K562 (cell line): ENCODE measurements around the gene PIGC. TPM values are rescaled to one million over a fixed set of nuclear protein-coding genes. Genes with fewer than 3 reads are reported as not detected.

Experiments
- ARID2 ChIP-seq: fragments of 450-650 bp; IDR thresholded peaks from 2 replicates; pipeline ENCODE4 v1.6.1; 2017; ENCODE audit warnings: antibody characterized with exemption, mild to moderate bottlenecking
- BRCA1 ChIP-seq, 2 experiments: fragments of 450-650 bp in 1 of 2; sonication (generic) in 1 of 2; formaldehyde crosslinking in 1 of 2; IDR thresholded peaks; 2 replicates each; pipeline versions ENCODE4 v1.5.0 to v1.6.1; 2017 to 2020; ENCODE audit warnings: mild to moderate bottlenecking in 1 of 2, missing genetic modification reagents in 1 of 2
- CHD4 ChIP-seq: fragments of 200-600 bp; sonication (generic); IDR thresholded peaks from 3 replicates; pipeline ENCODE4 v1.6.1; 2012; ENCODE audit warnings: low read depth, mild to moderate bottlenecking, mixed read lengths, low read length, inconsistent platforms; ENCODE audit not compliant: insufficient read depth, insufficient replicate concordance, poor library complexity, severe bottlenecking
- CTBP1 ChIP-seq: fragments of 450-650 bp; IDR thresholded peaks from 2 replicates; pipeline ENCODE4 v1.6.1; 2016; ENCODE audit warnings: borderline replicate concordance
- DEAF1 ChIP-seq: fragments of 450-650 bp; formaldehyde crosslinking; IDR thresholded peaks from 2 replicates; pipeline ENCODE4 v1.4.0; 2020; ENCODE audit warnings: mild to moderate bottlenecking, moderate library complexity
- FOXA3 ChIP-seq, 2 experiments: fragments of 450-650 bp in 1 of 2; sonication (generic) in 1 of 2; formaldehyde crosslinking; IDR thresholded peaks in 1 of 2; conservative IDR thresholded peaks in 1 of 2; 2 replicates each; pipeline versions ENCODE4 v1.4.0 to v1.8.0; 2020 to 2022; ENCODE audit warnings: mild to moderate bottlenecking in 2 of 2, missing genetic modification reagents in 1 of 2
- HDAC6 ChIP-seq: IDR thresholded peaks from 2 replicates; pipeline ENCODE4 v1.6.1; 2012; ENCODE audit warnings: low read depth, mild to moderate bottlenecking, control low read depth, inconsistent platforms, low read length, moderate library complexity
- REST ChIP-seq, 2 experiments: fragments of 450-650 bp; formaldehyde crosslinking in 1 of 2; IDR thresholded peaks; 2 replicates each; pipeline versions ENCODE4 v1.4.0 to v1.6.1; 2014 to 2020; ENCODE audit warnings: mild to moderate bottlenecking in 2 of 2, borderline replicate concordance in 1 of 2, low read depth in 1 of 2
- ZNF212 ChIP-seq: fragments of 450-650 bp; formaldehyde crosslinking; IDR thresholded peaks from 2 replicates; pipeline ENCODE4 v1.4.0; 2020; ENCODE audit warnings: mild to moderate bottlenecking
- polyA plus RNA-seq, 8 experiments: library from polyadenylated mRNA; depleted of rRNA in 4 of 8; stranded (reverse) in 5 of 8; unstranded in 3 of 8; fragments of >200 nt; fragmentation: Nextera tagmentation in 2 of 8; fragmentation: Illumina TruSeq in 1 of 8; extraction: Ambion mirVana in 2 of 8; extraction: Trizol in 1 of 8; gene quantifications; 2 replicates each; pipeline versions ENCODE4 v1.2.1 to v1.2.3, GENCODE V29; 2011 to 2014; ENCODE audit warnings: inconsistent platforms in 1 of 8, missing spikeins in 1 of 8
- total RNA-seq, 7 experiments: library from RNA; depleted of rRNA in 6 of 7; stranded (reverse); fragments of >200 nt in 6 of 7; fragmentation: Illumina TruSeq in 2 of 7; extraction: Trizol in 2 of 7; gene quantifications; 2 replicates each; pipeline versions ENCODE4 v1.2.1 to v1.2.3, GENCODE V29; 2011 to 2021; ENCODE audit warnings: low replicate concordance in 1 of 7
- TF ChIP-seq, protein P1 (sequence below): fragments of 450-650 bp; IDR thresholded peaks from 2 replicates; pipeline ENCODE4 v1.7.1; 2018; ENCODE audit warnings: mild to moderate bottlenecking, low read depth; ENCODE audit not compliant: partially characterized antibody
- TF ChIP-seq, protein P2 (sequence below): fragments of 450-650 bp; IDR thresholded peaks from 2 replicates; pipeline ENCODE4 v1.6.1; 2016; ENCODE audit warnings: missing biosample characterization, missing genetic modification characterization

Gene PIGC
- total and polyA plus RNA-seq, 9 of the 15 experiments (the other 6 are each of a cell fraction or from before 2014, with no cell fraction given) = 30.5 to 97.9 (median 54.7) TPM

GRCh38 chr1:172429331-172430127 is 14.3 kb downstream of the PIGC start (continued):
- TF ChIP-seq DEAF1 (CRISPR knock-in tag) (peak; percentile 96), HDAC6 (no peak), CTBP1 (0 out of 2 replicates have a peak, but pooled peaks have one; percentile 20), ARID2 (peak; percentile 53; the same call in 1 of the 2 replicates), FOXA3 (CRISPR knock-in tag; conservative IDR thresholded peaks at IDR 0.05 in 1 of 2, IDR thresholded peaks at IDR 0.05 in 1 of 2) (0 out of 4 replicates have a peak, but pooled peaks of 1 of the 2 experiments have one; percentile 16), BRCA1 (IDR thresholded peaks at IDR 0.05) (no peak), BRCA1 (CRISPR knock-in tag; IDR thresholded peaks at IDR 0.05) (no peak), ZNF212 (CRISPR knock-in tag) (no peak), REST (IDR thresholded peaks at IDR 0.05; ENCODE audit: borderline replicate concordance) (peak; percentile 87), REST (CRISPR knock-in tag; IDR thresholded peaks at IDR 0.05; ENCODE audit: low read depth) (no peak), CHD4 (no peak)
- TF ChIP-seq, protein P1, sequence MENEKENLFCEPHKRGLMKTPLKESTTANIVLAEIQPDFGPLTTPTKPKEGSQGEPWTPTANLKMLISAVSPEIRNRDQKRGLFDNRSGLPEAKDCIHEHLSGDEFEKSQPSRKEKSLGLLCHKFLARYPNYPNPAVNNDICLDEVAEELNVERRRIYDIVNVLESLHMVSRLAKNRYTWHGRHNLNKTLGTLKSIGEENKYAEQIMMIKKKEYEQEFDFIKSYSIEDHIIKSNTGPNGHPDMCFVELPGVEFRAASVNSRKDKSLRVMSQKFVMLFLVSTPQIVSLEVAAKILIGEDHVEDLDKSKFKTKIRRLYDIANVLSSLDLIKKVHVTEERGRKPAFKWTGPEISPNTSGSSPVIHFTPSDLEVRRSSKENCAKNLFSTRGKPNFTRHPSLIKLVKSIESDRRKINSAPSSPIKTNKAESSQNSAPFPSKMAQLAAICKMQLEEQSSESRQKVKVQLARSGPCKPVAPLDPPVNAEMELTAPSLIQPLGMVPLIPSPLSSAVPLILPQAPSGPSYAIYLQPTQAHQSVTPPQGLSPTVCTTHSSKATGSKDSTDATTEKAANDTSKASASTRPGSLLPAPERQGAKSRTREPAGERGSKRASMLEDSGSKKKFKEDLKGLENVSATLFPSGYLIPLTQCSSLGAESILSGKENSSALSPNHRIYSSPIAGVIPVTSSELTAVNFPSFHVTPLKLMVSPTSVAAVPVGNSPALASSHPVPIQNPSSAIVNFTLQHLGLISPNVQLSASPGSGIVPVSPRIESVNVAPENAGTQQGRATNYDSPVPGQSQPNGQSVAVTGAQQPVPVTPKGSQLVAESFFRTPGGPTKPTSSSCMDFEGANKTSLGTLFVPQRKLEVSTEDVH = peak; percentile 21
- TF ChIP-seq, protein P2, sequence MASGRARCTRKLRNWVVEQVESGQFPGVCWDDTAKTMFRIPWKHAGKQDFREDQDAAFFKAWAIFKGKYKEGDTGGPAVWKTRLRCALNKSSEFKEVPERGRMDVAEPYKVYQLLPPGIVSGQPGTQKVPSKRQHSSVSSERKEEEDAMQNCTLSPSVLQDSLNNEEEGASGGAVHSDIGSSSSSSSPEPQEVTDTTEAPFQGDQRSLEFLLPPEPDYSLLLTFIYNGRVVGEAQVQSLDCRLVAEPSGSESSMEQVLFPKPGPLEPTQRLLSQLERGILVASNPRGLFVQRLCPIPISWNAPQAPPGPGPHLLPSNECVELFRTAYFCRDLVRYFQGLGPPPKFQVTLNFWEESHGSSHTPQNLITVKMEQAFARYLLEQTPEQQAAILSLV (tag) = no peak
